Astrocyte (in vitro differentiated cells and primary cell): ENCODE data around the gene DENND4B. TPM values are rescaled to one million over a fixed set of nuclear protein-coding genes. Genes with fewer than 3 reads are reported as not detected.

Experiments used
- DNase-seq: peaks from one replicate; pipeline ENCODE4 v3.0.0-alpha.2; 2010; ENCODE audit warnings: low read depth
- FAIRE-seq: peaks from 2 replicates; lab custom pipeline; 2011; peaks lifted over from hg19 to GRCh38; lab: Jason Lieb, UNC
- H2AFZ ChIP-seq: 2 replicates; pipeline ENCODE4 v1.6.0; 2012; ENCODE audit warnings: low read depth, low read length, inconsistent platforms
- H3K27ac ChIP-seq: 2 replicates; pipeline ENCODE4 v1.5.1; 2011; ENCODE audit warnings: low read depth, low read length, inconsistent platforms
- H3K27me3 ChIP-seq: 2 replicates; pipeline ENCODE4 v1.6.0; 2011; ENCODE audit warnings: low read length, inconsistent platforms; ENCODE audit not compliant: insufficient read depth
- H3K36me3 ChIP-seq: 2 replicates; pipeline ENCODE4 v1.5.1; 2011; ENCODE audit warnings: low read length, inconsistent platforms; ENCODE audit not compliant: insufficient read depth
- H3K4me1 ChIP-seq: 2 replicates; pipeline ENCODE4 v1.5.1; 2011; ENCODE audit warnings: low read length, inconsistent platforms; ENCODE audit not compliant: insufficient read depth
- H3K4me2 ChIP-seq: 2 replicates; pipeline ENCODE4 v1.6.0; 2012; ENCODE audit warnings: low read length, inconsistent platforms
- H3K4me3 ChIP-seq: 2 replicates; pipeline ENCODE4 v1.5.1; 2011; ENCODE audit warnings: low read depth, mild to moderate bottlenecking, low read length, inconsistent platforms; ENCODE audit not compliant: insufficient read depth
- H3K79me2 ChIP-seq: 2 replicates; pipeline ENCODE4 v1.6.0; 2012; ENCODE audit warnings: mild to moderate bottlenecking, low read length, inconsistent platforms; ENCODE audit not compliant: insufficient read depth
- H3K9ac ChIP-seq: 2 replicates; pipeline ENCODE4 v1.6.0; 2012; ENCODE audit warnings: mild to moderate bottlenecking, low read length, inconsistent platforms
- H3K9me3 ChIP-seq: 2 replicates; pipeline ENCODE4 v1.5.1; 2012; ENCODE audit warnings: low read depth, mild to moderate bottlenecking, low read length, inconsistent platforms; ENCODE audit not compliant: insufficient read depth
- H4K20me1 ChIP-seq: 2 replicates; pipeline ENCODE4 v1.6.0; 2012; ENCODE audit warnings: low read length, inconsistent platforms; ENCODE audit not compliant: insufficient read depth
- H3K27ac Mint-ChIP-seq: one replicate; pipeline ENCODE4 v1.8.0; 2021; ENCODE audit warnings: mild to moderate bottlenecking, mixed read lengths; ENCODE audit not compliant: unreplicated experiment
- H3K27me3 Mint-ChIP-seq: one replicate; pipeline ENCODE4 v1.8.0; 2021; ENCODE audit warnings: low read depth, mixed read lengths; ENCODE audit not compliant: unreplicated experiment
- H3K36me3 Mint-ChIP-seq: one replicate; pipeline ENCODE4 v1.8.0; 2021; ENCODE audit warnings: low read depth, mixed read lengths; ENCODE audit not compliant: unreplicated experiment
- H3K4me1 Mint-ChIP-seq: one replicate; pipeline ENCODE4 v1.8.0; 2021; ENCODE audit warnings: low read depth, mixed read lengths; ENCODE audit not compliant: unreplicated experiment
- H3K4me3 Mint-ChIP-seq: one replicate; pipeline ENCODE4 v1.8.0; 2021; ENCODE audit warnings: mild to moderate bottlenecking, moderate library complexity, mixed read lengths; ENCODE audit not compliant: unreplicated experiment
- H3K9me3 Mint-ChIP-seq: one replicate; pipeline ENCODE4 v1.8.0; 2021; ENCODE audit warnings: mild to moderate bottlenecking, mixed read lengths; ENCODE audit not compliant: unreplicated experiment
- EZH2 ChIP-seq: IDR thresholded peaks from 2 replicates; pipeline ENCODE4 v1.6.1; 2012; ENCODE audit warnings: mild to moderate bottlenecking, low read length, inconsistent platforms; ENCODE audit not compliant: insufficient read depth
- total RNA-seq: library from RNA; stranded (reverse); gene quantifications from 2 replicates; pipeline ENCODE4 v1.2.1, GENCODE V29; 2021
- TF ChIP-seq, protein P1 (sequence below): IDR thresholded peaks from 2 replicates; pipeline ENCODE4 v1.5.1; 2011; ENCODE audit warnings: low read depth, mild to moderate bottlenecking, inconsistent platforms, low read length, moderate library complexity; ENCODE audit not compliant: insufficient read depth

The DENND4B gene
- total RNA-seq, 1 donor from 2014 or later = 31.3 TPM

- Histone ChIP-seq H3K9ac (no peak overlapping the region), H3K4me2 (no peak overlapping the region), H4K20me1 (no peaks in the 10 kb centered on the region), H3K9me3 (no peaks in the 10 kb centered on the region), H3K4me3 (no peak overlapping the region), H3K27ac (no peak overlapping the region), H3K36me3 (peaks cover 12% of the 10 kb centered on the region), H3K79me2 (peaks cover 6% of the 10 kb centered on the region), H3K27me3 (no peaks in the 10 kb centered on the region), H2AFZ (no peak overlapping the region), H3K4me1 (no peaks in the 10 kb centered on the region)
- Mint-ChIP-seq H3K27ac (no peak overlapping the region), H3K9me3 (no peaks in the 10 kb centered on the region), H3K4me3 (no peak overlapping the region), H3K27me3 (no peaks in the 10 kb centered on the region), H3K36me3 (peaks cover 36% of the 10 kb centered on the region), H3K4me1 (no peaks in the 10 kb centered on the region)
- DNase-seq (no peak), FAIRE-seq (no peak)
- TF ChIP-seq, protein P1, sequence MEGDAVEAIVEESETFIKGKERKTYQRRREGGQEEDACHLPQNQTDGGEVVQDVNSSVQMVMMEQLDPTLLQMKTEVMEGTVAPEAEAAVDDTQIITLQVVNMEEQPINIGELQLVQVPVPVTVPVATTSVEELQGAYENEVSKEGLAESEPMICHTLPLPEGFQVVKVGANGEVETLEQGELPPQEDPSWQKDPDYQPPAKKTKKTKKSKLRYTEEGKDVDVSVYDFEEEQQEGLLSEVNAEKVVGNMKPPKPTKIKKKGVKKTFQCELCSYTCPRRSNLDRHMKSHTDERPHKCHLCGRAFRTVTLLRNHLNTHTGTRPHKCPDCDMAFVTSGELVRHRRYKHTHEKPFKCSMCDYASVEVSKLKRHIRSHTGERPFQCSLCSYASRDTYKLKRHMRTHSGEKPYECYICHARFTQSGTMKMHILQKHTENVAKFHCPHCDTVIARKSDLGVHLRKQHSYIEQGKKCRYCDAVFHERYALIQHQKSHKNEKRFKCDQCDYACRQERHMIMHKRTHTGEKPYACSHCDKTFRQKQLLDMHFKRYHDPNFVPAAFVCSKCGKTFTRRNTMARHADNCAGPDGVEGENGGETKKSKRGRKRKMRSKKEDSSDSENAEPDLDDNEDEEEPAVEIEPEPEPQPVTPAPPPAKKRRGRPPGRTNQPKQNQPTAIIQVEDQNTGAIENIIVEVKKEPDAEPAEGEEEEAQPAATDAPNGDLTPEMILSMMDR = no peak
- no peak for TF ChIP-seq EZH2
Observed at GRCh38 chr1:153938996-153939395, 7.5 kb downstream of the DENND4B start.

DNA sequence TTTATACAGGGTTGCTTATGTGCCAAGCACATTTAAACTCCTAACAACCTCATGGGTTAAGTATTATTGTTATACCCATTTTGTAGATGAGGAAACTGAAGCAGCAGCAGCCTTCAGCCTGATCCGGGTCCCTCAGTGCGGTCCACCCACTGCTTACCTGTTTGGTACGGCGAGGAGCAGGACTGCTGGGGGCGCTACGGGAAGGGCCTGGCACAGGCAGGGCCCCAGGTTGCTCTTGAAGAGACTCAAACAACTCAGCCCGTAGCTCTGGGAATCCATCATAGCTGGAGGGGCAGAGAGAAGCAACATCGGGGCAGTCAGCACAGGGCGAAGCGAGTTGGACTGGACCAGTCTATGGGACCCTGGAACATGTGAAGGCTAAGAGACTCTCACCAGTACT, 9.2 kb downstream of the DENND4B start:
- H3K9me3 ChIP-seq = no peaks in the 10 kb centered on the region
- no peaks in the 10 kb centered on the region for H3K4me1 ChIP-seq
- Mint-ChIP-seq H3K27me3 (no peaks in the 10 kb centered on the region), H3K9me3 (no peaks in the 10 kb centered on the region), H3K4me3 (no peak overlapping the region), H3K27ac (no peak overlapping the region), H3K4me1 (no peaks in the 10 kb centered on the region), H3K36me3 (peaks cover 37% of the 10 kb centered on the region)
- no peak overlapping the region for H2AFZ ChIP-seq
- no peak for DNase-seq
- no peak overlapping the region for H3K4me3 ChIP-seq
- no peak overlapping the region for H3K4me2 ChIP-seq
- no peak for FAIRE-seq
- no peak overlapping the region for H3K9ac ChIP-seq
- TF ChIP-seq EZH2 = no peak
- TF ChIP-seq, protein P1 = no peak
- no peaks in the 10 kb centered on the region for H3K27me3 ChIP-seq
- no peak overlapping the region for H3K27ac ChIP-seq
- no peaks in the 10 kb centered on the region for H3K79me2 ChIP-seq
- peaks cover 14% of the 10 kb centered on the region for H3K36me3 ChIP-seq
- no peaks in the 10 kb centered on the region for H4K20me1 ChIP-seq

GRCh38 chr1:153936011-153936802, 10.3 kb downstream of the DENND4B start:
- H3K9ac ChIP-seq = no peak overlapping the region
- H3K4me2 ChIP-seq = no peak overlapping the region
- H3K27ac ChIP-seq = no peak overlapping the region
- H3K4me3 ChIP-seq = no peak overlapping the region
- Mint-ChIP-seq H3K9me3 (no peaks in the 10 kb centered on the region), H3K36me3 (peaks cover 35% of the 10 kb centered on the region), H3K4me1 (no peaks in the 10 kb centered on the region), H3K4me3 (no peak overlapping the region), H3K27ac (no peak overlapping the region), H3K27me3 (no peaks in the 10 kb centered on the region)
- TF ChIP-seq EZH2 = no peak
- TF ChIP-seq, protein P1 = no peak
- H4K20me1 ChIP-seq = no peaks in the 10 kb centered on the region
- H3K9me3 ChIP-seq = no peaks in the 10 kb centered on the region
- FAIRE-seq (no peak), DNase-seq (no peak)
- H3K27me3 ChIP-seq = no peaks in the 10 kb centered on the region
- no peaks in the 10 kb centered on the region for H3K79me2 ChIP-seq
- no peaks in the 10 kb centered on the region for H3K4me1 ChIP-seq
- H2AFZ ChIP-seq = no peak overlapping the region
- peaks cover 14% of the 10 kb centered on the region for H3K36me3 ChIP-seq
